Fibroblast of upper back skin (primary cell): ENCODE measurements around the gene AGAP2.
"Not testable (repeated sequence)": the region's sequence is repeated elsewhere in the genome, so short reads cannot be mapped to it uniquely, and the experiment has no call there.

Experiments
- DNase-seq: peaks from one replicate; pipeline ENCODE4 v3.0.0-alpha.2; 2013

AGAP2 gene

DNA sequence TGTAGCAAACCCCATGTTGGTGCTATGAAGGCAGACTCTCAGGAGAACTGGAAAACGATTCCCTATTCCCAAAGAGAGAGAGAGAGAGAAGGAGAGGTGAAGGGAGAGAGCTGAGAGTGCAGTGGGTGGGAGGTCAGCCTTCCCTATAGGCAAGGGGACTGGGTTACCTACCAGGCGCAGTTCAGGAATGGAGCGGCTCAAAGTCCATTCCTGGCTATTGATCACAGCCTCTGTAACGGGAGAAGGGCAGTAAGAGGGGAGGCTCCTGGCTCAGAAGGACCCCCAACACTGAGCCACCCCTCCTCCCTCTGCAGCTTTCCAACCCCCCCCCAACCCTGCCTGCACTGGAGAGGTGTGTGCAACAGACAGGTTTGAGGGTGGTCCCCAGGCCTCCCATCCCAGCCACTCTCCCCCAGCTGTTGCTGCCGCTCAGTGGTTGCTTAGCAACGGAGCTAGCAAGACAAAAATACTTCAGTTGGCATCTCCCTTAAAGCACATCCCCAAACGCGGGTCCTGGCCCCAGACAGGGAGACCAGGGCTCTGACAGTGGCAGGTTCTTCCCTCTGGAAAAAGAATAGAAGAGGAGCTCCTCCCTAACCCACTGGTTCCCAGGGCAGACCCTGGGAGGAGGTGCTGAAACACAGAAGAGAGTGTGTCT lies 3.2 kb downstream of the AGAP2 start:
- DNase-seq = no peak

GRCh38 chr12:57734591-57734990 lies 4.0 kb downstream of the AGAP2 start:
- DNase-seq = no peak

GRCh38 chr12:57733928-57734327 lies 4.6 kb downstream of the AGAP2 start:
- no peak for DNase-seq

- DNase-seq = no peak
Measured at GRCh38 chr12:57732726-57733593, 5.6 kb downstream of the AGAP2 start.

- DNase-seq = no peak
Measured at GRCh38 chr12:57732270-57732669, 6.3 kb downstream of the AGAP2 start.

DNA sequence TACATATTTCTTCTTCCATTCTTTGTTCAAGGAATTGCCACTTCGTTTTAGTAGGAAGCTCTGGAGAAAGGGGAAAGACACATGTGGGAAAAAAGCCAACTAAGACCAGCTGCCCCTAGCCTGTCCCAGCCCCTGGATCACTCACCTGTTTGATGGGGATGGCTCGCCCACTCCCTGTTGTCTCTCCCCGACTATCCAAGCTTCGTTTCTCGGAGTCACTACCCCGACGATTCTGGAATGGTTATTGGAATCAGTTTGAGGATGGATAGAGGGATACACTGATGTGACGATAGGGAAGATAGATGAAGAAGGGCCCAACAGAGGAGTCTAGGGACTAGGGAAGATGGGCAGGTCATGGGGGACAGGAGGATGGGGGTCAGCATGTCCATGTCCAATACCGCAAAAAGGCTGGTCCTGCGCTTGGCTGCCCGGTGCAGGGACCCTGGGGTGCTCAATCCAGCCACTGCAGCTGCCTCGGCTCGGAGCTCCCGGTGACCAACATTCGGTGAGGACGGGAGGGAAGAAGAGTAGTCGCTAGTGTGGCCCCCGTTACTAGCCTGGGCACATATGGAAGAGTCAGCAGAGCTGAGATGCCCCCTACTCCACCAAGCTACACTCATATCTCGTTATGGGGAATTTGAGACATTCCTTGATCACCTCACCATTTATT lies 7.0 kb downstream of the AGAP2 start:
- DNase-seq = no peak

GRCh38 chr12:57730336-57731067 lies 8.0 kb downstream of the AGAP2 start:
- DNase-seq = no peak

- no peak for DNase-seq
Measured at GRCh38 chr12:57729321-57729844, 9.2 kb downstream of the AGAP2 start.

DNA sequence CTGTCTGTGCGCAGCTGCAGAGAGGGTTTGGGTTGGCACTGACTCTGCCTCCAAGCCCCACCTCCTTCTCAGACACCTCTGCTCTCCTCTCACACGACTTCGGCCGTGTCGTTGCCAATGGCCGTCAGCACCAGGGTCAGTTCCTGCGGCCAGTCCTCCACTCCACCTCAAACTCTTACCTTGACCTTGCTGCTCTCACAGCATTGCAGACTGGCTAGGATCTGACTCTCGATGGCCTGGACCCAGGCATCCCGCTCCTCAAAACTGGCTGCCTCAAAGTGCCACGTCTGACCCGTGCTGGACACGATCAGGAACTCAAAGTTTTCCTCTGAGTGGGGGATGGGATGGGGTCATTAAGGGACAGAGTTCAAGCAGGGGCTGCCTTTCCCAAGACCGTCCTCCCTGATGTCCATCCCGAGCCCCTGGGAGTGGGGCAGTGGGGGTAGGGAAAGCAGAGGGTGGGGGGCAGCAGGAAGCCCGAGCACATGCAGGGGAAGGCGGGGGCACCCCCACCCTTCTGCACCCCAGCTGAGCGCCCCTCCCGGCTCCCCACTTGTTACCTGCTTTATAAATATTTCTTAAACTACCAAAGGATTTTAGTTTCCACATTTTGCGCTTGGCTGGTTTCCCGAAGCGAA lies 10.7 kb downstream of the AGAP2 start:
- DNase-seq = no peak

GRCh38 chr12:57726884-57727757 lies 11.4 kb downstream of the AGAP2 start:
- no peak for DNase-seq

DNA sequence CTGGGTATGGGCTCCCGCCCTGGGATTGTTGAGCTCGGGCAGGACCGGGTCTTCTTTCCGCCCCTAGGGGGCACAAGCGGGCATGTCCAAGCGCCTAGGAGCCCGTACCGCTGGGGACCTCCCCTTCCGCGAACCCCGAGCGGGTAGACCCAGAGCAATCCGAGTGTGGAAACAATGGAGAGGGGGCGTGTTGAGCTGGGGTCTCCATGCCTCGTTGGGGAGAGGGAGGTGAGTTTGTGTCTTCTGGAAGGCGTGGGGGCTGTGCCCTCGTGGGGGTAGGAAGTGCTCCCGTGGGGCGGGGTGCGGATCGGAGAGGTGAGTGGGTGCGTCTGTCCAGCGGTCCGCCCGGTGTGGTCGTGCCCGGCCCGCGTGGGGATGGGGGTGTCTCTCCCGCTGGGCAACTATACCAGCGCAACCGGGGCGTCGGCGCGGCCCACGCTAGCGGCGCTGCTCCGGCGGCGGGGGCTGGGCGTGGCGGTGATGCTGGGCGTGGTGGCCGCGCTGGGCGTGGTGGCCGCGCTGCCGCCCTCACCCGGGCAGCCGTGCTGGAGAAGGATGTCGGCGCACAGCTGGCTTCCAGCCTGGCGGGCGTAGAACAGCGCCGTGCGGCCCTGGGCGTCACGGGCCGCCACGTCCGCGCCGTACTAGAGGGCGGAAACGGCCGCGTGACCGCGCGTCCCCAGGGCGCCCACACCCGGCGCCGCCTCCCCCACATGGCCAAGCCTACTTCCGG lies 12.2 kb downstream of the AGAP2 start:
- peak; percentile 85 for DNase-seq

- no peak for DNase-seq
Measured at GRCh38 chr12:57725851-57726150, 12.7 kb downstream of the AGAP2 start.

DNA sequence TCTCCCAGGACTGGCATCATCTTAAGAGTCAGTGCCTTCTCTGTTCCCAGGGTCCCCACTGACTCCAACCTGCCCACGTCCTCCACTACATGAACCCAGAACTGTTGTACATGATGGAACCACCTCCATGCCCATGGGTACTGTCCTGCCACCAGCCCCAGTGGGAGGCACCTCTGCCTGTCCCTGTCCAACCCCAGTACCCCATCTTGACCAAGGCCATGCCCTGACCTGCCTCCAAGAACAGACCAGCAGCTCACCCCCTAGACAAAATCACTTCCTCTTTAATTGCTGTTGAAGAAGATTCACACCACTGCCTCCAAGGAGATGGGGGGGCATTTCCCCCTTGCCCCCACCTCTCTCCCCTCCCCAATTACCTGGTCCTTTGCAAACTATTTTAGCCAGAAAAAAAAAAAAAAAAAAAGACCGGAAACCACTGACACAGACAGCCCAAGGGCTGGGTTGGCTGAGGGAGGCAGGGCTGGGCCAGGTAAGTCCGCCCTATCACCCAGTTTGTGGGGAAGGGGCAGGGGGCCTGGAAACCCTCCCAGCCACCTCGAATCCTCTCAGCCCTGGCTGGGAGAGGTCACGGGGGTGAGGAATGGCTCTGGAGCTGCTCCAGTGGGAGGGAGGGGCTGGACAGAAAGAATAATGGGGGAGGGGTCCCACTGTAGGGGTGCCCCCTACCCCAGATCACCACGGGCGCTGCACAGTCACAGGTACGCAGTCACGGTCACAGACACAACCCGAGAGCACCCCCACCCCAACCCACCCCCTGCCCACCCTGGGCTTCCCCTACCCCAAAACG lies 13.4 kb downstream of the AGAP2 start:
- DNase-seq = no peak

- DNase-seq = no peak
Measured at GRCh38 chr12:57724003-57724935, 14.3 kb downstream of the AGAP2 start.

DNA sequence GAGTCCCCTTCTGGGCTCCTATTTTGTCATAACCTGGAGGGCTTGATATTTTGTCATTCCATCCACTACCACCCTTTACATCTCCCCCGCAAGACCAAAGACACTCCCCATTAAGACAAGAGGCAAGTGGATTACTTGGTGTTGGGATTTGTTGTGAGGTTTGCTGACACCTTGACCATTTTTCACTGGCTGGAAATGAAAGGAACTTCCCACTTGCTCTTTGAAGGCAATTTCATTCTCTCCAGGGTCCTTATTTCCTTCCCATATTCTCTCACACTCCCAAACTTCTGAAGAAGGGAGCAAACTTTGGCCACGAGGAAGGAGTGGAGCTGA lies 14.9 kb downstream of the AGAP2 start:
- no peak for DNase-seq

DNA sequence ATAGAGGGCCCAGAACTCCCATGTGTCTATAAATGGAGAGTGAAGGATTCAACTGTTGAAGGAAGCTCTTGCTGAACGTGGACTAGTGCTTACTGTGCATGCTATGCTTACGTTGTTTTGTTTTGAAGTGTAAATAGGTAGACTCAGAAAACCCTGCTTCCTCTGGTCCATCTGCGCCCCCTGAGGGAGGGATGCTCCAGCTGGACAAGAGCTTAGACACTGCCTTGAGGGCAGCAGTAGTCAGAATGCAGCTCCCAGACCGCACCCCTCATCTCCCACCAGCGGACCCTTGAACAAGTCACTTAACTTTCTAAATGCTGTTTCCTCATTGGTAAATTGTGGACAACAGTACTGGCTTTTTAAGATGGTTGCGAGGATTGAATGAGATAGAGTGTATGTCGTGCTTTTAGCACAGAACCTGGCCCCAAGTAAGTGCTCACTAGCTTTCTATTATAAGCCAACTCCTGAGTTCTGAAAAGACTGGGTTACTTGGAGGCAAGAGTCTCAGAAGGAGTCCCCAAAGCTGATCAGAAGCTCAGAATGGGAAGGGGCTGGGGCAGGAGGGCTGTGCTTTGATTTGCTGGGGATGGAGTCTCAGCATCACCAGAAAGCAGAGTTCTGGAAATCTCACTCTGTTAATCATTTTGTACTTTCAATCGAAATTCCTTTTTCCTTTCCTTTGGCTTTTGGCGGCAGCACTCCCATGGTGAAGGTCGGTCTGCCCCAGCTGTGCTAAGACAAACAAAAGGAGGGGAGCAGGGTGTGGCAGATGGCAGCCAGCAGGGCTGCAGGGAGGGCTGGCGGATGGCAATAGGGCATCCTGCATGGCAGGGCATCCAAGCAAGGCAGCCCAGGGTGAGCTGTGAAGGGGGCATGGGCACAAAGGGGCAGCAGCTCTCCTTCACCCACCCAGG lies 15.6 kb downstream of the AGAP2 start:
- no peak for DNase-seq

DNA sequence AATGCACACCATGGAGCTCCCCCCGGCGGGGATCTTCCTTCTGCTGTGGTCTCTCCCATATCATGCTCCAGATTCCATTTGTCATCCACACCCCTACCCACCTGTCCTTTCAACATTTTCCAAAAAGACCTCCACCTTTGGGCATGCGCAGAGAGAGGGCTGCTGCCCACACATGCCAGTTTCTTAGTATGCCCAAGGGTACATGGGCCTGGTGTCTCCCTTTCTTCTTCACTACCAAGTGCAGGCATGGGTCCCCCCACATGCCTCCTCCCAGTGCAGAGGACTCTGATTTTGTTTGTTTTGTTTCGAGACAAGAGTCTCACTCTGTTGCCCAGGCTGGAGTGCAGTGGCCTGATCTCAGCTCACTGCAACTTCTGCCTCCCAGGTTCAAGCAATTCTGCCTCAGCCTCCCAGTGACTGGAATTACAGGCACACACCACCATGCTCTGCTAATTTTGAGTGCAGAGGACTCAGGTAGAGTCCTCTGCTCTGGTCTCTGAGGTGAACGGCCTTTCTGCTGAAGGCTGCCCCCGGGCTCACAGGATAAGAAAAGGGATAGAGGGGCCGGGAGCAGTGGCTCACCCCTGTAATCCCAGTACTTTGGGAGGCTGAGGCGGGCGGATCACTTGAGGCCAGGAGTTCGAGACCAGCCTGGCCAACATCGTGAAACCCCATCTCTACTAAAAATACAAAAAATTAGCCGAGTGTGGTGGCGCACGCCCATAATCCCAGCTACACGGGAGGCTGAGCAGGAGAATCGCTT lies 16.5 kb downstream of the AGAP2 start:
- DNase-seq = not testable (repeated sequence)
